ENCODE results near the gene CREG2.

GRCh38 chr2:101344137-101344536 lies 43.2 kb downstream of the CREG2 start:
- no peak for TF ChIP-seq EZH2 (optimal IDR thresholded peaks at IDR 0.05; ENCODE audit: low read depth, low read length)
- TF ChIP-seq, protein P1, sequence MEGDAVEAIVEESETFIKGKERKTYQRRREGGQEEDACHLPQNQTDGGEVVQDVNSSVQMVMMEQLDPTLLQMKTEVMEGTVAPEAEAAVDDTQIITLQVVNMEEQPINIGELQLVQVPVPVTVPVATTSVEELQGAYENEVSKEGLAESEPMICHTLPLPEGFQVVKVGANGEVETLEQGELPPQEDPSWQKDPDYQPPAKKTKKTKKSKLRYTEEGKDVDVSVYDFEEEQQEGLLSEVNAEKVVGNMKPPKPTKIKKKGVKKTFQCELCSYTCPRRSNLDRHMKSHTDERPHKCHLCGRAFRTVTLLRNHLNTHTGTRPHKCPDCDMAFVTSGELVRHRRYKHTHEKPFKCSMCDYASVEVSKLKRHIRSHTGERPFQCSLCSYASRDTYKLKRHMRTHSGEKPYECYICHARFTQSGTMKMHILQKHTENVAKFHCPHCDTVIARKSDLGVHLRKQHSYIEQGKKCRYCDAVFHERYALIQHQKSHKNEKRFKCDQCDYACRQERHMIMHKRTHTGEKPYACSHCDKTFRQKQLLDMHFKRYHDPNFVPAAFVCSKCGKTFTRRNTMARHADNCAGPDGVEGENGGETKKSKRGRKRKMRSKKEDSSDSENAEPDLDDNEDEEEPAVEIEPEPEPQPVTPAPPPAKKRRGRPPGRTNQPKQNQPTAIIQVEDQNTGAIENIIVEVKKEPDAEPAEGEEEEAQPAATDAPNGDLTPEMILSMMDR (IDR thresholded peaks at IDR 0.05; ENCODE audit: low read length) = no peak
